ENCODE results near the gene TRPC4.

The TRPC4 gene

GRCh38 chr13:37886879-37887278, 17.3 kb upstream of the TRPC4 start:
- H3K9me3 ChIP-seq: no peaks in the 10 kb centered on the region
- H3K4me1 ChIP-seq (ENCODE audit: control insufficient read depth in 1 of 2, insufficient read depth in 1 of 2, low read depth in 1 of 2, low read length in 1 of 2): no peaks in the 10 kb centered on the region
- no peak overlapping the region for H3K4me3 ChIP-seq (ENCODE audit: low read depth in 1 of 2, low read length in 1 of 2)
- no peaks in the 10 kb centered on the region for H3K36me3 ChIP-seq
- H3K27me3 ChIP-seq: no peaks in the 10 kb centered on the region
- H3K27ac ChIP-seq: no peak overlapping the region
- TF ChIP-seq CTCF (IDR thresholded peaks at IDR 0.05): no peak

- H3K4me3 ChIP-seq (ENCODE audit: low read depth in 1 of 2, low read length in 1 of 2): no peak overlapping the region
- no peaks in the 10 kb centered on the region for H3K36me3 ChIP-seq
- H3K27ac ChIP-seq: no peak overlapping the region
- no peaks in the 10 kb centered on the region for H3K9me3 ChIP-seq
- TF ChIP-seq CTCF (IDR thresholded peaks at IDR 0.05): no peak
- no peaks in the 10 kb centered on the region for H3K27me3 ChIP-seq
- H3K4me1 ChIP-seq (ENCODE audit: control insufficient read depth in 1 of 2, insufficient read depth in 1 of 2, low read depth in 1 of 2, low read length in 1 of 2): no peaks in the 10 kb centered on the region
These were observed 15.1 kb upstream of the TRPC4 start for GRCh38 chr13:37884674-37885073.

GRCh38 chr13:37884026-37884425, 14.5 kb upstream of the TRPC4 start:
- Histone ChIP-seq H3K27me3 (no peaks in the 10 kb centered on the region), H3K9me3 (no peaks in the 10 kb centered on the region), H3K4me3 (ENCODE audit: low read depth in 1 of 2, low read length in 1 of 2) (no peak overlapping the region), H3K36me3 (no peaks in the 10 kb centered on the region), H3K27ac (no peak overlapping the region), H3K4me1 (ENCODE audit: control insufficient read depth in 1 of 2, insufficient read depth in 1 of 2, low read depth in 1 of 2, low read length in 1 of 2) (no peaks in the 10 kb centered on the region)
- no peak for TF ChIP-seq CTCF (IDR thresholded peaks at IDR 0.05)

- H3K9me3 ChIP-seq: no peaks in the 10 kb centered on the region
- no peaks in the 10 kb centered on the region for H3K27me3 ChIP-seq
- H3K4me3 ChIP-seq (ENCODE audit: low read depth in 1 of 2, low read length in 1 of 2): no peak overlapping the region
- no peak for TF ChIP-seq CTCF (IDR thresholded peaks at IDR 0.05)
- no peak overlapping the region for H3K27ac ChIP-seq
- H3K4me1 ChIP-seq (ENCODE audit: control insufficient read depth in 1 of 2, insufficient read depth in 1 of 2, low read depth in 1 of 2, low read length in 1 of 2): no peaks in the 10 kb centered on the region
- no peaks in the 10 kb centered on the region for H3K36me3 ChIP-seq
These were observed 9.3 kb upstream of the TRPC4 start for GRCh38 chr13:37878921-37879320.

- no peak overlapping the region for H3K4me3 ChIP-seq (ENCODE audit: low read depth in 1 of 2, low read length in 1 of 2)
- no peak for TF ChIP-seq CTCF (IDR thresholded peaks at IDR 0.05)
- H3K36me3 ChIP-seq: no peaks in the 10 kb centered on the region
- H3K27me3 ChIP-seq: no peaks in the 10 kb centered on the region
- H3K4me1 ChIP-seq (ENCODE audit: control insufficient read depth in 1 of 2, insufficient read depth in 1 of 2, low read depth in 1 of 2, low read length in 1 of 2): no peaks in the 10 kb centered on the region
- no peaks in the 10 kb centered on the region for H3K9me3 ChIP-seq
- no peak overlapping the region for H3K27ac ChIP-seq
These were observed 8.9 kb upstream of the TRPC4 start for GRCh38 chr13:37878496-37878895.
